GM12878 (cell line): Measurements from ENCODE around the gene KLRD1. TPM values are rescaled to one million over a fixed set of nuclear protein-coding genes. Genes with fewer than 3 reads are reported as not detected.

Experiments used
- ATAC-seq: fragments of 200-7000 bp; cut with Tn5 transposase; 3 replicates; pipeline ENCODE4 v1.9.1; 2020; ENCODE audit warnings: mild to moderate bottlenecking, moderate library complexity
- BruUV-seq: library from RNA; stranded (reverse); fragments of 400-500 nt; replicated peaks from 2 replicates; lab custom pipeline; 2021; lab: Mats Ljungman, UMichigan
- CTCF ChIA-PET: fragments of 300-600 bp; sonication (Branson Sonifier 250); formaldehyde crosslinking; extraction: SDS; loops from one replicate; lab custom pipeline; 2021; ENCODE audit warnings: inconsistent platforms; lab: Yijun Ruan, JAX
- POLR2A ChIA-PET: fragments of 350-600 bp; formaldehyde crosslinking; extraction: SDS; loops from one replicate; lab custom pipeline; 2021; ENCODE audit warnings: inconsistent platforms; lab: Charles Lee
- RAD21 ChIA-PET: fragments of 300-600 bp; sonication (Branson Sonifier 250); formaldehyde crosslinking; loops from one replicate; lab custom pipeline; 2023; ENCODE audit warnings: antibody characterized with exemption; ENCODE audit not compliant: unreplicated experiment; lab: Charles Lee
- SMC1A ChIA-PET: fragments of 300-600 bp; sonication (Branson Sonifier 250); formaldehyde crosslinking; loops from one replicate; lab custom pipeline; 2023; ENCODE audit not compliant: unreplicated experiment, uncharacterized antibody; lab: Charles Lee
- DNase-seq: peaks from one replicate; pipeline ENCODE4 v3.0.0-alpha.2; 2011; ENCODE audit warnings: low read depth, low spot score
- FAIRE-seq: peaks from 3 replicates; lab custom pipeline; 2011; peaks lifted over from hg19 to GRCh38; lab: Jason Lieb, UNC
- H2AFZ ChIP-seq: 2 replicates; pipeline ENCODE4 v1.6.0; 2011; ENCODE audit warnings: low read depth, low read length, control low read depth; ENCODE audit not compliant: control insufficient read depth
- H3K27ac ChIP-seq: 2 replicates; pipeline ENCODE4 v1.5.1; 2011; ENCODE audit warnings: control low read depth; ENCODE audit not compliant: control insufficient read depth, insufficient read depth
- H3K27me3 ChIP-seq, 2 experiments: replicated peaks in 1 of 2; 2 replicates each; pipeline versions ENCODE4 v1.6.0 to v1.6.1; 2011; ENCODE audit warnings: low read length in 1 of 2; ENCODE audit not compliant: control insufficient read depth in 2 of 2, insufficient read depth in 2 of 2
- H3K36me3 ChIP-seq, 2 experiments: 2 replicates each; pipeline ENCODE4 v1.5.1; 2011; ENCODE audit warnings: low read length in 1 of 2; ENCODE audit not compliant: control insufficient read depth in 2 of 2, insufficient read depth in 2 of 2
- H3K4me1 ChIP-seq: 2 replicates; pipeline ENCODE4 v1.6.1; 2011; ENCODE audit warnings: mild to moderate bottlenecking, low read length, moderate library complexity, mixed read lengths; ENCODE audit not compliant: control insufficient read depth, insufficient read depth
- H3K4me2 ChIP-seq: 2 replicates; pipeline ENCODE4 v1.6.0; 2011; ENCODE audit warnings: control low read depth; ENCODE audit not compliant: control insufficient read depth, insufficient read depth
- H3K4me3 ChIP-seq: fragments of 200-600 bp; sonication (generic); 2 replicates; pipeline ENCODE4 v1.5.1; 2016
- H3K79me2 ChIP-seq: 2 replicates; pipeline ENCODE4 v1.6.0; 2011; ENCODE audit warnings: low read length; ENCODE audit not compliant: control insufficient read depth, insufficient read depth
- H3K9ac ChIP-seq: 2 replicates; pipeline ENCODE4 v1.8.0; 2011; ENCODE audit warnings: low read length, control low read depth, mixed read lengths; ENCODE audit not compliant: control insufficient read depth, insufficient read depth
- H3K9me3 ChIP-seq: replicated peaks from 3 replicates; pipeline ENCODE4 v1.5.1; 2011; ENCODE audit warnings: mild to moderate bottlenecking, low read length; ENCODE audit not compliant: control insufficient read depth, insufficient read depth
- H4K20me1 ChIP-seq: 2 replicates; pipeline ENCODE4 v1.6.0; 2011; ENCODE audit not compliant: control insufficient read depth, insufficient read depth
- BACH1 ChIP-seq: fragments of 450-650 bp; IDR thresholded peaks from 2 replicates; pipeline ENCODE4 v1.6.1; 2017; ENCODE audit warnings: mild to moderate bottlenecking, borderline replicate concordance
- CBX3 ChIP-seq: fragments of 200-600 bp; sonication (generic); IDR thresholded peaks from 2 replicates; pipeline ENCODE4 v1.6.1; 2016; ENCODE audit warnings: low read depth, borderline replicate concordance
- LARP7 ChIP-seq: fragments of 450-650 bp; IDR thresholded peaks from 2 replicates; pipeline ENCODE4 v1.6.1; 2017; ENCODE audit warnings: mild to moderate bottlenecking
- MEF2A ChIP-seq: IDR thresholded peaks from 2 replicates; pipeline ENCODE4 v1.6.1; 2011; ENCODE audit warnings: low read depth, mild to moderate bottlenecking, low read length, moderate library complexity; ENCODE audit not compliant: insufficient read depth
- MTA3 ChIP-seq: IDR thresholded peaks from 2 replicates; pipeline ENCODE4 v1.6.1; 2012; ENCODE audit warnings: low read length, inconsistent platforms, borderline replicate concordance
- RFX5 ChIP-seq: IDR thresholded peaks from 2 replicates; pipeline ENCODE4 v1.6.1; 2011; ENCODE audit warnings: low read depth, low read length, improper control_type of control experiment
- WRNIP1 ChIP-seq: IDR thresholded peaks from 2 replicates; pipeline ENCODE4 v1.6.1; 2011; ENCODE audit warnings: low read depth, low read length, improper control_type of control experiment, borderline replicate concordance
- ZNF217 ChIP-seq: fragments of 450-650 bp; IDR thresholded peaks from 2 replicates; pipeline ENCODE4 v1.6.1; 2017; ENCODE audit warnings: antibody characterized with exemption, mild to moderate bottlenecking
- ZNF24 ChIP-seq: fragments of 450-650 bp; IDR thresholded peaks from 2 replicates; pipeline ENCODE4 v1.6.1; 2017; ENCODE audit warnings: antibody characterized with exemption, mild to moderate bottlenecking
- WGBS: methylation state at CpG from one replicate; pipeline ENCODE4 v1.1.6; 2016; ENCODE audit warnings: low lambda C conversion rate; ENCODE audit not compliant: insufficient replicate concordance, insufficient coverage; ENCODE audit errors: missing lambda C conversion rate; 5-methylcytosine and 5-hydroxymethylcytosine counted together
- in situ Hi-C: fragments of 300-500 bp; cut with MboI; formaldehyde crosslinking; loops from 9 replicates; pipeline ENCODE4 v1.14.3; 2018; ENCODE audit warnings: mixed read lengths
- intact Hi-C: fragments of 100-400 bp; cut with micrococcal nuclease; formaldehyde crosslinking; loops from one replicate; pipeline ENCODE4 v1.14.2; 2022; ENCODE audit not compliant: unreplicated experiment
- polyA plus RNA-seq, 11 experiments: library from polyadenylated mRNA; depleted of rRNA in 4 of 11; unstranded in 6 of 11; stranded (reverse) in 5 of 11; fragments of >200 nt; fragmentation: Nextera tagmentation in 4 of 11; fragmentation: Illumina TruSeq in 1 of 11; extraction: Ambion mirVana in 4 of 11; extraction: Trizol in 1 of 11; gene quantifications; 1 replicate in 1 of 11; 2 replicates in 10 of 11; pipeline versions ENCODE4 v1.2.1 to v1.2.3, GENCODE V29; 2011 to 2016; ENCODE audit warnings: inconsistent platforms in 2 of 11, missing spikeins in 2 of 11, low read depth in 1 of 11
- total RNA-seq, 4 experiments: library from RNA; depleted of rRNA in 3 of 4; stranded (reverse); fragments of >200 nt in 3 of 4; fragmentation: Illumina TruSeq in 1 of 4; extraction: Trizol in 1 of 4; gene quantifications; 2 replicates each; pipeline versions ENCODE4 v1.2.1 to v1.2.3, GENCODE V29; 2013 to 2021
- TF ChIP-seq, protein P1 (sequence below): IDR thresholded peaks from 2 replicates; pipeline ENCODE4 v1.6.1; 2012; ENCODE audit warnings: mild to moderate bottlenecking, low read depth, low read length
- TF ChIP-seq, protein P2 (sequence below): fragments of 450-650 bp; IDR thresholded peaks from 2 replicates; pipeline ENCODE4 v1.6.1; 2016; ENCODE audit warnings: mild to moderate bottlenecking
- TF ChIP-seq, protein P3 (sequence below): fragments of 450-650 bp; IDR thresholded peaks from 2 replicates; pipeline ENCODE4 v1.6.1; 2017; ENCODE audit warnings: mild to moderate bottlenecking, moderate library complexity
- TF ChIP-seq, protein P4 (sequence below): IDR thresholded peaks from 2 replicates; pipeline ENCODE4 v1.6.1; 2011; ENCODE audit warnings: mild to moderate bottlenecking, low read depth, low read length, moderate library complexity; ENCODE audit not compliant: insufficient replicate concordance

KLRD1 gene
- total and polyA plus RNA-seq, 10 of the 15 experiments (the other 5 are each of a cell fraction or from before 2014, with no cell fraction given) = under 0.01 to 0.50 (median 0.13) TPM; not detected in 4

DNA sequence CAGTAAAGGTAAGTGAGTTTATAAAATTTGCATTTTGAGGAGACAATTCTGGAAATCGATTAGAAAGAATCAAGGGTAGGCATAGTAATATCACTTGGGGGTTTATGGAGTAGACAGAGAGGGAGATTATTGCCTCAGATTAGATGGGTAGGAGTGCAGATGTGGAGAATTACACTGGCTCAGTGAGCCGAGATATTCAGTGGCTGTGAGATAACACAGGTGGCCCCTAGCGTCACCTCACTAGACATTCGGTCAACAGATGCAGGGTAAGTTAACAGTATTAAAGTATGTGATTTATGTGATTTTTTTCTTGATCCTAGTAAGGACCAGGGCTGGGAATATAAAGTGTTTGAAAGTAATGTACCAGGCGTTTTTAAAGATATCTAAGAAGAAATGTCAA, 39.6 kb upstream of the KLRD1 start:
- DNase-seq (no peak), ATAC-seq (no peak), FAIRE-seq (no peak)
- intact Hi-C loops (no loop called here), in situ Hi-C loops (no loop called here)
- Histone ChIP-seq H3K27me3 (no peaks in the 10 kb centered on the region), H2AFZ (no peak overlapping the region), H4K20me1 (no peaks in the 10 kb centered on the region), H3K36me3 (no peaks in the 10 kb centered on the region), H3K4me2 (no peak overlapping the region), H3K9me3 (no peaks in the 10 kb centered on the region), H3K9ac (no peak overlapping the region), H3K4me1 (no peaks in the 10 kb centered on the region), H3K27ac (no peak overlapping the region), H3K4me3 (no peak overlapping the region), H3K79me2 (no peaks in the 10 kb centered on the region)
- BruUV-seq = no TSS peak
- ChIA-PET POLR2A (no interaction called here), SMC1A (no interaction called here), CTCF (no interaction called here), RAD21 (no interaction called here)
- WGBS = 66% methylated on average over 5 of the region's 5 CpGs
- TF ChIP-seq MEF2A (no peak), BACH1 (no peak), CBX3 (no peak), WRNIP1 (no peak), MTA3 (no peak), ZNF24 (no peak), RFX5 (no peak), ZNF217 (no peak), LARP7 (no peak)
- TF ChIP-seq, protein P1, sequence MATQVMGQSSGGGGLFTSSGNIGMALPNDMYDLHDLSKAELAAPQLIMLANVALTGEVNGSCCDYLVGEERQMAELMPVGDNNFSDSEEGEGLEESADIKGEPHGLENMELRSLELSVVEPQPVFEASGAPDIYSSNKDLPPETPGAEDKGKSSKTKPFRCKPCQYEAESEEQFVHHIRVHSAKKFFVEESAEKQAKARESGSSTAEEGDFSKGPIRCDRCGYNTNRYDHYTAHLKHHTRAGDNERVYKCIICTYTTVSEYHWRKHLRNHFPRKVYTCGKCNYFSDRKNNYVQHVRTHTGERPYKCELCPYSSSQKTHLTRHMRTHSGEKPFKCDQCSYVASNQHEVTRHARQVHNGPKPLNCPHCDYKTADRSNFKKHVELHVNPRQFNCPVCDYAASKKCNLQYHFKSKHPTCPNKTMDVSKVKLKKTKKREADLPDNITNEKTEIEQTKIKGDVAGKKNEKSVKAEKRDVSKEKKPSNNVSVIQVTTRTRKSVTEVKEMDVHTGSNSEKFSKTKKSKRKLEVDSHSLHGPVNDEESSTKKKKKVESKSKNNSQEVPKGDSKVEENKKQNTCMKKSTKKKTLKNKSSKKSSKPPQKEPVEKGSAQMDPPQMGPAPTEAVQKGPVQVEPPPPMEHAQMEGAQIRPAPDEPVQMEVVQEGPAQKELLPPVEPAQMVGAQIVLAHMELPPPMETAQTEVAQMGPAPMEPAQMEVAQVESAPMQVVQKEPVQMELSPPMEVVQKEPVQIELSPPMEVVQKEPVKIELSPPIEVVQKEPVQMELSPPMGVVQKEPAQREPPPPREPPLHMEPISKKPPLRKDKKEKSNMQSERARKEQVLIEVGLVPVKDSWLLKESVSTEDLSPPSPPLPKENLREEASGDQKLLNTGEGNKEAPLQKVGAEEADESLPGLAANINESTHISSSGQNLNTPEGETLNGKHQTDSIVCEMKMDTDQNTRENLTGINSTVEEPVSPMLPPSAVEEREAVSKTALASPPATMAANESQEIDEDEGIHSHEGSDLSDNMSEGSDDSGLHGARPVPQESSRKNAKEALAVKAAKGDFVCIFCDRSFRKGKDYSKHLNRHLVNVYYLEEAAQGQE = no peak
- TF ChIP-seq, protein P2, sequence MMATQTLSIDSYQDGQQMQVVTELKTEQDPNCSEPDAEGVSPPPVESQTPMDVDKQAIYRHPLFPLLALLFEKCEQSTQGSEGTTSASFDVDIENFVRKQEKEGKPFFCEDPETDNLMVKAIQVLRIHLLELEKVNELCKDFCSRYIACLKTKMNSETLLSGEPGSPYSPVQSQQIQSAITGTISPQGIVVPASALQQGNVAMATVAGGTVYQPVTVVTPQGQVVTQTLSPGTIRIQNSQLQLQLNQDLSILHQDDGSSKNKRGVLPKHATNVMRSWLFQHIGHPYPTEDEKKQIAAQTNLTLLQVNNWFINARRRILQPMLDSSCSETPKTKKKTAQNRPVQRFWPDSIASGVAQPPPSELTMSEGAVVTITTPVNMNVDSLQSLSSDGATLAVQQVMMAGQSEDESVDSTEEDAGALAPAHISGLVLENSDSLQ = no peak
- TF ChIP-seq, protein P3, sequence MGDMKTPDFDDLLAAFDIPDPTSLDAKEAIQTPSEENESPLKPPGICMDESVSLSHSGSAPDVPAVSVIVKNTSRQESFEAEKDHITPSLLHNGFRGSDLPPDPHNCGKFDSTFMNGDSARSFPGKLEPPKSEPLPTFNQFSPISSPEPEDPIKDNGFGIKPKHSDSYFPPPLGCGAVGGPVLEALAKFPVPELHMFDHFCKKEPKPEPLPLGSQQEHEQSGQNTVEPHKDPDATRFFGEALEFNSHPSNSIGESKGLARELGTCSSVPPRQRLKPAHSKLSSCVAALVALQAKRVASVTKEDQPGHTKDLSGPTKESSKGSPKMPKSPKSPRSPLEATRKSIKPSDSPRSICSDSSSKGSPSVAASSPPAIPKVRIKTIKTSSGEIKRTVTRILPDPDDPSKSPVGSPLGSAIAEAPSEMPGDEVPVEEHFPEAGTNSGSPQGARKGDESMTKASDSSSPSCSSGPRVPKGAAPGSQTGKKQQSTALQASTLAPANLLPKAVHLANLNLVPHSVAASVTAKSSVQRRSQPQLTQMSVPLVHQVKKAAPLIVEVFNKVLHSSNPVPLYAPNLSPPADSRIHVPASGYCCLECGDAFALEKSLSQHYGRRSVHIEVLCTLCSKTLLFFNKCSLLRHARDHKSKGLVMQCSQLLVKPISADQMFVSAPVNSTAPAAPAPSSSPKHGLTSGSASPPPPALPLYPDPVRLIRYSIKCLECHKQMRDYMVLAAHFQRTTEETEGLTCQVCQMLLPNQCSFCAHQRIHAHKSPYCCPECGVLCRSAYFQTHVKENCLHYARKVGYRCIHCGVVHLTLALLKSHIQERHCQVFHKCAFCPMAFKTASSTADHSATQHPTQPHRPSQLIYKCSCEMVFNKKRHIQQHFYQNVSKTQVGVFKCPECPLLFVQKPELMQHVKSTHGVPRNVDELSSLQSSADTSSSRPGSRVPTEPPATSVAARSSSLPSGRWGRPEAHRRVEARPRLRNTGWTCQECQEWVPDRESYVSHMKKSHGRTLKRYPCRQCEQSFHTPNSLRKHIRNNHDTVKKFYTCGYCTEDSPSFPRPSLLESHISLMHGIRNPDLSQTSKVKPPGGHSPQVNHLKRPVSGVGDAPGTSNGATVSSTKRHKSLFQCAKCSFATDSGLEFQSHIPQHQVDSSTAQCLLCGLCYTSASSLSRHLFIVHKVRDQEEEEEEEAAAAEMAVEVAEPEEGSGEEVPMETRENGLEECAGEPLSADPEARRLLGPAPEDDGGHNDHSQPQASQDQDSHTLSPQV = no peak
- TF ChIP-seq, protein P4, sequence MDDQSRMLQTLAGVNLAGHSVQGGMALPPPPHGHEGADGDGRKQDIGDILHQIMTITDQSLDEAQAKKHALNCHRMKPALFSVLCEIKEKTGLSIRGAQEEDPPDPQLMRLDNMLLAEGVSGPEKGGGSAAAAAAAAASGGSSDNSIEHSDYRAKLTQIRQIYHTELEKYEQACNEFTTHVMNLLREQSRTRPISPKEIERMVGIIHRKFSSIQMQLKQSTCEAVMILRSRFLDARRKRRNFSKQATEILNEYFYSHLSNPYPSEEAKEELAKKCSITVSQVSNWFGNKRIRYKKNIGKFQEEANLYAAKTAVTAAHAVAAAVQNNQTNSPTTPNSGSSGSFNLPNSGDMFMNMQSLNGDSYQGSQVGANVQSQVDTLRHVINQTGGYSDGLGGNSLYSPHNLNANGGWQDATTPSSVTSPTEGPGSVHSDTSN = no peak
